Endothelial cell of umbilical vein (primary cell): ENCODE results near the gene CHN2. TPM values are rescaled to one million over a fixed set of nuclear protein-coding genes. Genes with fewer than 3 reads are reported as not detected.

Experiments
- BruUV-seq: library from RNA; stranded (reverse); fragments of 400-500 nt; replicated peaks from 2 replicates; lab custom pipeline; 2021; lab: Mats Ljungman, UMichigan
- CTCF ChIA-PET: fragments of 300-600, 350-600 bp; sonication (Branson Sonifier 250); formaldehyde crosslinking; loops from one replicate; lab custom pipeline; 2021; ENCODE audit warnings: antibody characterized with exemption, inconsistent platforms; lab: Charles Lee
- POLR2A ChIA-PET: fragments of 300-600, 350-600 bp; sonication (Branson Sonifier 250); formaldehyde crosslinking; loops from one replicate; lab custom pipeline; 2021; ENCODE audit warnings: antibody characterized with exemption, inconsistent platforms; lab: Charles Lee
- DNase-seq: peaks from one replicate; pipeline ENCODE4 v3.0.0-alpha.2; 2011; ENCODE audit warnings: low read depth, low spot score
- FAIRE-seq: peaks from 2 replicates; lab custom pipeline; 2011; peaks lifted over from hg19 to GRCh38; lab: Jason Lieb, UNC
- H2AFZ ChIP-seq: 2 replicates; pipeline ENCODE4 v1.6.0; 2012; ENCODE audit warnings: low read depth, low read length, control low read depth, inconsistent platforms
- H3K27ac ChIP-seq: 2 replicates; pipeline ENCODE4 v1.5.1; 2011; ENCODE audit warnings: low read depth, mild to moderate bottlenecking, control low read depth, low read length, moderate library complexity; ENCODE audit not compliant: insufficient read depth
- H3K27me3 ChIP-seq, 2 experiments: 2 replicates each; pipeline versions ENCODE4 v1.6.0 to v1.6.1; 2011; ENCODE audit warnings: low read length in 2 of 2, mixed read lengths in 1 of 2; ENCODE audit not compliant: control insufficient read depth in 2 of 2, insufficient read depth in 2 of 2
- H3K36me3 ChIP-seq, 2 experiments: 2 replicates in 1 of 2; 3 replicates in 1 of 2; pipeline ENCODE4 v1.5.1; 2011; ENCODE audit warnings: low read length in 2 of 2, mild to moderate bottlenecking in 1 of 2, moderate library complexity in 1 of 2; ENCODE audit not compliant: control insufficient read depth in 2 of 2, insufficient read depth in 2 of 2; ENCODE audit errors: extremely low read depth in 1 of 2
- H3K4me1 ChIP-seq: 3 replicates; pipeline ENCODE4 v1.5.1; 2011; ENCODE audit warnings: mild to moderate bottlenecking, low read length; ENCODE audit not compliant: control insufficient read depth, insufficient read depth; ENCODE audit errors: extremely low read depth
- H3K4me2 ChIP-seq: 2 replicates; pipeline ENCODE4 v1.6.1; 2011; ENCODE audit warnings: low read length, control low read depth, mixed read lengths; ENCODE audit not compliant: insufficient read depth
- H3K4me3 ChIP-seq, 3 experiments: fragments of 200-600 bp in 1 of 3; sonication (generic), shearing (Covaris generic) in 1 of 3; replicated peaks in 1 of 3; 2 replicates each; pipeline ENCODE4 v1.5.1; 2011 to 2016; ENCODE audit warnings: control low read depth in 3 of 3, low read length in 3 of 3, mild to moderate bottlenecking in 2 of 3, inconsistent platforms in 1 of 3, low read depth in 1 of 3, moderate library complexity in 1 of 3; ENCODE audit not compliant: insufficient read depth in 1 of 3
- H3K79me2 ChIP-seq: 2 replicates; pipeline ENCODE4 v1.6.0; 2012; ENCODE audit warnings: low read length, inconsistent platforms; ENCODE audit not compliant: control insufficient read depth, insufficient read depth
- H3K9ac ChIP-seq: replicated peaks from 2 replicates; pipeline ENCODE3; 2011; ENCODE audit warnings: low read length, control low read depth; ENCODE audit not compliant: insufficient read depth; ENCODE audit errors: extremely low read depth
- H3K9me1 ChIP-seq: replicated peaks from 3 replicates; pipeline ENCODE4 v1.6.0; 2011; ENCODE audit warnings: mild to moderate bottlenecking, low read length; ENCODE audit not compliant: control insufficient read depth, insufficient read depth; ENCODE audit errors: extremely low read depth
- H3K9me3 ChIP-seq: replicated peaks from 2 replicates; pipeline ENCODE4 v1.5.1; 2012; ENCODE audit warnings: low read length, inconsistent platforms; ENCODE audit not compliant: control insufficient read depth, insufficient read depth
- H4K20me1 ChIP-seq: replicated peaks from 2 replicates; pipeline ENCODE3; 2011; ENCODE audit warnings: mild to moderate bottlenecking, low read length; ENCODE audit not compliant: control insufficient read depth, insufficient read depth; ENCODE audit errors: extremely low read depth
- CTCF ChIP-seq, 2 donors: IDR thresholded peaks; 1 replicate in 1 of 2; 2 replicates in 1 of 2; pipeline ENCODE4 v1.5.1; 2011; ENCODE audit warnings: low read length in 2 of 2, mild to moderate bottlenecking in 2 of 2, moderate library complexity in 2 of 2, control low read depth in 1 of 2, inconsistent platforms in 1 of 2, low read depth in 1 of 2; ENCODE audit not compliant: insufficient read depth in 1 of 2; ENCODE audit errors: extremely low read depth in 1 of 2
- EZH2 ChIP-seq: IDR thresholded peaks from 2 replicates; pipeline ENCODE4 v1.6.1; 2012; ENCODE audit warnings: borderline replicate concordance, low read depth, mild to moderate bottlenecking, moderate library complexity, low read length, inconsistent platforms; ENCODE audit not compliant: severe bottlenecking
- FOS ChIP-seq: IDR thresholded peaks from 2 replicates; pipeline ENCODE4 v1.6.1; 2011; ENCODE audit warnings: mild to moderate bottlenecking, low read length, moderate library complexity, borderline replicate concordance; ENCODE audit not compliant: insufficient read depth
- GATA2 ChIP-seq: IDR thresholded peaks from 2 replicates; pipeline ENCODE4 v1.7.0; 2011; ENCODE audit warnings: low read depth, mild to moderate bottlenecking, moderate library complexity, mixed read lengths, low read length; ENCODE audit not compliant: insufficient read length, insufficient read depth
- JUN ChIP-seq: IDR thresholded peaks from 2 replicates; pipeline ENCODE4 v1.6.1; 2011; ENCODE audit warnings: borderline replicate concordance, low read depth; ENCODE audit not compliant: insufficient read length, insufficient read depth
- MAX ChIP-seq: IDR thresholded peaks from 2 replicates; pipeline ENCODE4 v1.6.1; 2011; ENCODE audit not compliant: insufficient read depth, insufficient read length
- MYC ChIP-seq: IDR thresholded peaks from one replicate; pipeline ENCODE4 v1.6.1; 2011; ENCODE audit warnings: mild to moderate bottlenecking, low read depth, low read length
- POLR2A ChIP-seq: IDR thresholded peaks from 2 replicates; pipeline ENCODE4 v1.6.1; 2012; ENCODE audit warnings: low read depth, mild to moderate bottlenecking, control low read depth, low read length
- POLR2AphosphoS5 ChIP-seq: IDR thresholded peaks from 2 replicates; pipeline ENCODE4 v1.6.1; 2012; ENCODE audit warnings: low read depth, mild to moderate bottlenecking, control low read depth, low read length, moderate library complexity; ENCODE audit not compliant: insufficient read depth
- dilution Hi-C: fragments of 300-500 bp; cut with MboI; formaldehyde crosslinking; loops from one replicate; pipeline ENCODE4 v1.15.0; 2019; ENCODE audit warnings: low sequenced_read_pairs; ENCODE audit not compliant: extremely low pct_ligation_motif_present
- intact Hi-C: fragments of 100-400 bp; cut with micrococcal nuclease; formaldehyde crosslinking; loops from one replicate; pipeline ENCODE4 v1.10.0; 2022
- polyA plus RNA-seq, 4 experiments: library from polyadenylated mRNA; depleted of rRNA in 3 of 4; stranded (reverse) in 3 of 4; unstranded in 1 of 4; fragments of >200 nt; gene quantifications; 2 replicates each; pipeline versions ENCODE4 v1.2.1 to v1.2.3, GENCODE V29; 2011 to 2012; ENCODE audit warnings: missing spikeins in 1 of 4
- total RNA-seq: library from RNA; stranded (reverse); gene quantifications from 2 replicates; pipeline ENCODE4 v1.2.3, GENCODE V29; 2021

CHN2 gene
- total and polyA plus RNA-seq, 2 donors (not counting 3 experiments of a cell fraction or from before 2014, with no cell fraction given) = 1.4 to 5.0 TPM

GRCh38 chr7:29483219-29484104 lies 288.9 kb downstream of the CHN2 start:
- Histone ChIP-seq H3K4me1 (peaks cover 12% of the 10 kb centered on the region), H3K27me3 (no peaks in the 10 kb centered on the region), H3K27ac (no peak overlapping the region), H3K4me3 (no peak overlapping the region), H3K9me1 (no peaks in the 10 kb centered on the region), H3K9me3 (no peaks in the 10 kb centered on the region), H4K20me1 (no peaks in the 10 kb centered on the region), H3K79me2 (no peaks in the 10 kb centered on the region), H3K36me3 (no peaks in the 10 kb centered on the region), H3K4me2 (no peak overlapping the region), H3K9ac (no peak overlapping the region), H2AFZ (no peak overlapping the region)
- intact Hi-C loops = loop anchor here (10.0 kb wide), 2 partner anchors 209 to 241 kb away; no protein-coding TSS in a partner anchor
- dilution Hi-C loops = no loop called here
- POLR2A ChIA-PET = no interaction called here
- CTCF ChIA-PET = interaction anchor here (0.7 to 1.1 kb wide), 2 partner anchors 11 to 27 kb away, joined by 3 read pairs; no protein-coding TSS in a partner anchor
- TF ChIP-seq JUN (no peak), MAX (no peak), GATA2 (no peak), POLR2A (no peak), MYC (no peak), EZH2 (no peak), FOS (no peak), POLR2AphosphoS5 (no peak), CTCF (IDR thresholded peaks at IDR 0.05; ENCODE audit: extremely low read depth in 1 of 2, insufficient read depth in 1 of 2, low read depth in 1 of 2, low read length in 2 of 2) (no peak)
- no TSS peak for BruUV-seq
- FAIRE-seq (no peak), DNase-seq (no peak)
